A549 (cell line): ENCODE data around the gene HCST.

ENCODE experiments used
- HOXA7 ChIP-seq: fragments of 250-450 bp; sonication (Bioruptor Pico); IDR thresholded peaks from 2 replicates; pipeline ENCODE4 v1.5.0; 2020; ENCODE audit warnings: mild to moderate bottlenecking, moderate library complexity
- MAFK ChIP-seq: fragments of 450-650 bp; IDR thresholded peaks from 2 replicates; pipeline ENCODE4 v1.6.1; 2014; ENCODE audit not compliant: partially characterized antibody
- MYC ChIP-seq: IDR thresholded peaks from 2 replicates; pipeline ENCODE4 v1.6.1; 2012; ENCODE audit warnings: mild to moderate bottlenecking, inconsistent platforms, low read length, improper control_type of control experiment, borderline replicate concordance
- POLR2A ChIP-seq: IDR thresholded peaks from 2 replicates; pipeline ENCODE4 v1.6.1; 2012; ENCODE audit warnings: mild to moderate bottlenecking, low read length
- POLR2AphosphoS2 ChIP-seq: conservative IDR thresholded peaks from 2 replicates; pipeline ENCODE4 v1.6.1; 2012; ENCODE audit warnings: low read length, improper control_type of control experiment, inconsistent platforms
- RAD21 ChIP-seq, 2 experiments: fragments of >200 bp in 1 of 2; sonication (Bioruptor Twin) in 1 of 2; formaldehyde crosslinking in 1 of 2; IDR thresholded peaks in 1 of 2; conservative IDR thresholded peaks in 1 of 2; 2 replicates in 1 of 2; 3 replicates in 1 of 2; pipeline ENCODE4 v1.6.1; 2012 to 2018; ENCODE audit warnings: inconsistent platforms in 1 of 2
- ZFP36 ChIP-seq: fragments of 450-650 bp; IDR thresholded peaks from 2 replicates; pipeline ENCODE4 v1.6.1; 2014; ENCODE audit warnings: borderline replicate concordance; ENCODE audit not compliant: partially characterized antibody
- TF ChIP-seq, protein P1 (sequence below): fragments of >200 bp; sonication (Bioruptor Twin); formaldehyde crosslinking; IDR thresholded peaks from 3 replicates; pipeline ENCODE4 v1.5.1; 2016
- TF ChIP-seq, protein P2 (sequence below): IDR thresholded peaks from 2 replicates; pipeline ENCODE4 v1.6.1; 2012

DNA sequence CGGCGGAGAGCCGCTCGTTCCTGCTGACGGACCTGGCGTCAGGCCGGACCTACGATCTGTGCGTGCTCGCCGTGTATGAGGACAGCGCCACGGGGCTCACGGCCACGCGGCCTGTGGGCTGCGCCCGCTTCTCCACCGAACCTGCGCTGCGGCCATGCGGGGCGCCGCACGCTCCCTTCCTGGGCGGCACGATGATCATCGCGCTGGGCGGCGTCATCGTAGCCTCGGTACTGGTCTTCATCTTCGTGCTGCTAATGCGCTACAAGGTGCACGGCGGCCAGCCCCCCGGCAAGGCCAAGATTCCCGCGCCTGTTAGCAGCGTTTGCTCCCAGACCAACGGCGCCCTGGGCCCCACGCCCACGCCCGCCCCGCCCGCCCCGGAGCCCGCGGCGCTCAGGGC is 42.2 kb downstream of the HCST start:
- TF ChIP-seq, protein P1, sequence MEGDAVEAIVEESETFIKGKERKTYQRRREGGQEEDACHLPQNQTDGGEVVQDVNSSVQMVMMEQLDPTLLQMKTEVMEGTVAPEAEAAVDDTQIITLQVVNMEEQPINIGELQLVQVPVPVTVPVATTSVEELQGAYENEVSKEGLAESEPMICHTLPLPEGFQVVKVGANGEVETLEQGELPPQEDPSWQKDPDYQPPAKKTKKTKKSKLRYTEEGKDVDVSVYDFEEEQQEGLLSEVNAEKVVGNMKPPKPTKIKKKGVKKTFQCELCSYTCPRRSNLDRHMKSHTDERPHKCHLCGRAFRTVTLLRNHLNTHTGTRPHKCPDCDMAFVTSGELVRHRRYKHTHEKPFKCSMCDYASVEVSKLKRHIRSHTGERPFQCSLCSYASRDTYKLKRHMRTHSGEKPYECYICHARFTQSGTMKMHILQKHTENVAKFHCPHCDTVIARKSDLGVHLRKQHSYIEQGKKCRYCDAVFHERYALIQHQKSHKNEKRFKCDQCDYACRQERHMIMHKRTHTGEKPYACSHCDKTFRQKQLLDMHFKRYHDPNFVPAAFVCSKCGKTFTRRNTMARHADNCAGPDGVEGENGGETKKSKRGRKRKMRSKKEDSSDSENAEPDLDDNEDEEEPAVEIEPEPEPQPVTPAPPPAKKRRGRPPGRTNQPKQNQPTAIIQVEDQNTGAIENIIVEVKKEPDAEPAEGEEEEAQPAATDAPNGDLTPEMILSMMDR: no peak
- no peak for TF ChIP-seq POLR2A
- TF ChIP-seq, protein P2, sequence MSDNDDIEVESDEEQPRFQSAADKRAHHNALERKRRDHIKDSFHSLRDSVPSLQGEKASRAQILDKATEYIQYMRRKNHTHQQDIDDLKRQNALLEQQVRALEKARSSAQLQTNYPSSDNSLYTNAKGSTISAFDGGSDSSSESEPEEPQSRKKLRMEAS: no peak
- TF ChIP-seq MAFK: no peak
- no peak for TF ChIP-seq RAD21 (conservative IDR thresholded peaks at IDR 0.05 in 1 of 2, IDR thresholded peaks at IDR 0.05 in 1 of 2)
- no peak for TF ChIP-seq POLR2AphosphoS2
- no peak for TF ChIP-seq ZFP36
- no peak for TF ChIP-seq MYC
- TF ChIP-seq HOXA7: no peak
